Measurements from ENCODE around the gene SETD9.

SETD9 gene

DNA sequence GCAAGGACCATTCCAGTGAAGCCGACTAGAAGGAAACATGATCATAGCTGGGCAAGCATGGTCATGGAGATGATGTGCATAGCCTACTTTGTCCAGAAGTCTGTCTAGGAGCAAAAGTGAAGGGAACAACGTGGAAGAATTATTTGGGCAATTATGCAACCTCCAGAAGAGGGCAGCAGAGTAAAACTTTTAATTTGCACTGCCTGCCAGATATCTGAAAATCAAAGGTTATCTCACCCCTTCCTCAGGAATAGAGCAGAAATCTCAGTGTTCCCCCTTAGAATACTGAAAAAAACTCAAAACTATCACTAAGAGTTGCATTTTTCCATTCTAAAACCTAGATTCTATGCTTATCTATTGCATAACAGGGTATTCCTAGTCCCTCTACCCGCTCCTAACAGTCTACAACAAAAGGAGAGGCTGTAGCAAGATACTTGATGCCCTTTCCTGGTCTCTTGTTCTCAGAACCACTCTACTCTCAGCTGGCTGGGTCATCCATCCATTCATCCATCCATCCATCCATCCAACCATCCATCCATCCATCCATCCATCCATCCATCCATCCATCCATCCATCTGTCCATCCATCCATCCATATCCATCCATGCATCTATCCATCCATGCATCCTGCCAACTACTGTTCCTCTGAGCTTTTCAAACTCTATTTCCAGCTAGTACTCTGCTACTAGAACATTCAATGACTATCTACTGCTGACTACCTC lies 8.4 kb upstream of the SETD9 start:
- no peak overlapping the region for H3K4me3 ChIP-seq (ENCODE audit: low read length)
- no peak overlapping the region for H3K27ac ChIP-seq (ENCODE audit: low read depth, low read length)
- no peaks in the 10 kb centered on the region for H3K9me3 ChIP-seq (ENCODE audit: insufficient read depth, low read depth, low read length)
- WGBS, result 45% methylated on average over 3 of the region's 3 CpGs
- no peak overlapping the region for H3K9ac ChIP-seq (ENCODE audit: low read depth, low read length)
- H3K36me3 ChIP-seq (ENCODE audit: insufficient read depth, low read length), result no peaks in the 10 kb centered on the region
- no peaks in the 10 kb centered on the region for H3K4me1 ChIP-seq (ENCODE audit: insufficient read depth, low read length)
- no peaks in the 10 kb centered on the region for H3K27me3 ChIP-seq (ENCODE audit: insufficient read depth, low read length)

DNA sequence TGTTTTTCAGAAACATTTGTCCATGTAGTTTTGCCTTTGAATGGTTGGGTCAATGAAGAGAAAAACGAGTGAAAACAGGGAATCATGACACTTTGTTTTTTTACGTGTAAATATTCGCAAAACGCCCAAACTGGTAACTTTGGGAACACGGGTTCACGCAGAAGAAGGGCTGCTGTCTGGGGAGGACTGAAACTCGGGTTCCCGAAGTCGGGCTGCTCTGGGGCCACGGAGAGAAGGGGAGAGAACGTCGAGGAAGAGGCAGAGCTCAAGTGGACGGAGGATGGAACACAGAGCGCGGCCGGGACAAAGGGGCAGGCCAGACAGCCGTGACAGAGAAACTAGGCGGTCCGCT lies 478 bp upstream of the SETD9 start:
- WGBS, result 5% methylated on average over 19 of the region's 19 CpGs
- peak overlapping the region; percentile 87 for H3K9ac ChIP-seq (ENCODE audit: low read depth, low read length)

DNA sequence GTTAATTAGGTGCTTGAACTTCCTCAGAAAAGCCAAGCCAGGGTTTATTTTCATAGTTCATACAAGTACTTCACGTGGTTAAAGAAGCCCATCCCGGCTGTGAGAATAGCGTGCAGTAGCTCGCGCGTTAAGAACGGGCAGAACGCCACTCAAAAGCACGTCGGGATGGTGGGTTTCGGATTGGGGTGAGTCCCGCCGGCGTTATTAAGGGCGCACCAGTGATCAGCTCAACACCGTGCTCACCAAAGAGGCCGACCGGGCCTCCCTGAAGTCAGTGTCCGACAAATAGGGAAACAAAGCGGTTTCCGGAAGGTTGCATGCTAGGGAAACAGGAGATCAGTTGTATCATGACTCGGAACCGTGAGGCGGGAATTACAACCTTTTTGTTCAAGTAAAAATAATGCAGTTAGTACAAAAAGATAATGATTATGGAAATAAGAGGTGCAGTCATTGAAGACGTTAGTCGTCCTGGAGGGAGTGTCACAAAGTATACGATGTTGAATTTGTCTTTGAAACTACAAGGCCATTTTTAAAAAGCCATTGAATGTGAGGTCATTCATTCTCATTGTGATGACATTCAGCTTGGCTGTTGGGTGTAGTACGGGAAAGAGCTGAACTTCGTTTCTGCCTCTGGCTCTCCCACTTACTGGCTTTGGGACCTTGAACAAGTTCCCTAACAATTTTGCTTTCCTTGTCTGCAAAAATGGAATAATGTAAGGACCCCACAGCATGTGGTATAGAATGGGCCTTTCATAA lies 992 bp downstream of the SETD9 start:
- H3K9ac ChIP-seq (ENCODE audit: low read depth, low read length), result peak overlapping the region; percentile 98
- peaks cover 4% of the 10 kb centered on the region; the same call in 1 of the 2 replicates for H3K36me3 ChIP-seq (ENCODE audit: insufficient read depth, low read length)
- no peaks in the 10 kb centered on the region for H3K27me3 ChIP-seq (ENCODE audit: insufficient read depth, low read length)
- WGBS, result 18% methylated on average over 29 of the region's 29 CpGs
- H3K4me1 ChIP-seq (ENCODE audit: insufficient read depth, low read length), result peaks cover 17% of the 10 kb centered on the region
- peak overlapping the region; percentile 97 for H3K27ac ChIP-seq (ENCODE audit: low read depth, low read length)
- no peaks in the 10 kb centered on the region for H3K9me3 ChIP-seq (ENCODE audit: insufficient read depth, low read depth, low read length)
- peak overlapping the region; percentile 85 for H3K4me3 ChIP-seq (ENCODE audit: low read length)

More for the DNA sequence above, 478 bp upstream of the SETD9 start:
- H3K36me3 ChIP-seq (ENCODE audit: insufficient read depth, low read length), result no peaks in the 10 kb centered on the region
- peaks cover 17% of the 10 kb centered on the region for H3K4me1 ChIP-seq (ENCODE audit: insufficient read depth, low read length)
- no peaks in the 10 kb centered on the region for H3K9me3 ChIP-seq (ENCODE audit: insufficient read depth, low read depth, low read length)
- H3K4me3 ChIP-seq (ENCODE audit: low read length), result peak overlapping the region; percentile 75
- H3K27me3 ChIP-seq (ENCODE audit: insufficient read depth, low read length), result no peaks in the 10 kb centered on the region
- H3K27ac ChIP-seq (ENCODE audit: low read depth, low read length), result peak overlapping the region; percentile 95

DNA sequence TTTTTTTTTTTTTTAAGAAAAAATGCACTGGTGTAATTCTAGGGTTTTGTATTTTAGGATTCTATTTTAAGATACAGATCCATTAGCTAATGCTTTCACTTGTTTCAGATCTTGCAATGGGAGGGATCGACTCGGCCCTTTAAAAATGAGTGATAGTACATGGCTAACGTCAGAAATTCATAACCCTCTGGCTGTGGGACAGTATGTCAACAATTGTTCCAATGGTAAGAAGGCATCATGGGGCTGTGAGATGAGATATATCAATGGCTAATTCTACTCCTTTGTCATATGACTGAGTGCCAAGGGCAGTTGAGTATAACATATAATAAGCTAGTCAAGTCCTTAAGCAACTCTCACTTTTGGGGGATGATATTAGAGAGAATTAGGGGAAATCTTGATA lies 4.4 kb downstream of the SETD9 start:
- no peak overlapping the region for H3K4me3 ChIP-seq (ENCODE audit: low read length)
- no peaks in the 10 kb centered on the region for H3K9me3 ChIP-seq (ENCODE audit: insufficient read depth, low read depth, low read length)
- WGBS, result 94% methylated on average over 3 of the region's 3 CpGs

DNA sequence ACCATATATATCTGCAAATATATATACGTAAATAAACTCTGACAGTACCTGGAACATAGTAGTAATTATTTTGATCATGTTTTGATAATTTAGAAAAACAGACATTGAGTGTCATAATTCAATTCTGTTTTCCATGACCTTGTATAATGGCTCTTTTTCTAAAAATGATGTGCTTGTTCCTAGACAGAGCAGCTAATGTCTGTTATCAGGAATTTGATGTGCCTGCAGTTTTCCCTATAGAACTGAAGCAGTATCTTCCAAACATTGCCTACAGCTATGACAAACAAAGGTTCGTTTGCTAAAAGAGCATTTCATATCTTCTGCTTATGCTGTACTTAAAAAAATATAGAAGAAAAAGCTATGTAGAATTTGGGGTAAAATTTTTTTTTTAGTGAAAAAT lies 5.3 kb downstream of the SETD9 start:
- Histone ChIP-seq H3K4me1 (ENCODE audit: insufficient read depth, low read length) (peaks cover 11% of the 10 kb centered on the region), H3K9ac (ENCODE audit: low read depth, low read length) (no peak overlapping the region), H3K36me3 (ENCODE audit: insufficient read depth, low read length) (peaks cover 11% of the 10 kb centered on the region), H3K27ac (ENCODE audit: low read depth, low read length) (no peak overlapping the region), H3K27me3 (ENCODE audit: insufficient read depth, low read length) (no peaks in the 10 kb centered on the region), H3K4me3 (ENCODE audit: low read length) (no peak overlapping the region), H3K9me3 (ENCODE audit: insufficient read depth, low read depth, low read length) (no peaks in the 10 kb centered on the region)
- 100% methylated on average over 1 of the region's 2 CpGs for WGBS

More for the DNA sequence above, 4.4 kb downstream of the SETD9 start:
- peaks cover 11% of the 10 kb centered on the region for H3K4me1 ChIP-seq (ENCODE audit: insufficient read depth, low read length)
- H3K27me3 ChIP-seq (ENCODE audit: insufficient read depth, low read length), result no peaks in the 10 kb centered on the region
- peaks cover 7% of the 10 kb centered on the region; the same call in 1 of the 2 replicates for H3K36me3 ChIP-seq (ENCODE audit: insufficient read depth, low read length)
- no peak overlapping the region for H3K9ac ChIP-seq (ENCODE audit: low read depth, low read length)
- H3K27ac ChIP-seq (ENCODE audit: low read depth, low read length), result no peak overlapping the region

DNA sequence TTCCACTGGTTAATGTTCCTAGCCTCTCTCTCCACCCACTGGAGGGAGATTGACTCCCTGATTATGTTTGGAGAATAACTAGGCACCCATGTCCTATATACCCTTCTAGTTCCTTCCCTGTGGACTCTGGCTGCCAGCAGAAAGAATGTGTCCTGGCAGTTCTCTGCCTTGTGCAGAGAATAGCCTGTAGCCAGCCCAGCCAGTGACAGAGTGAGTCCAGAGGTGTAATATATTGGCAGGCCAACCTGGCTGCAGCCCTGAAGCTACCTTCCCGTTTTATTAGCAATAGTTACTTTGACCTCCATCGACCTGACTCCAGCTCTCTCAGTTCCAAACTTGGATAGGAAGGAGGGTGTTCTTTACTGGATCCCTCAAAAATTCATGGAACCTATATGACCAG lies 8.1 kb downstream of the SETD9 start:
- Histone ChIP-seq H3K27me3 (ENCODE audit: insufficient read depth, low read length) (no peaks in the 10 kb centered on the region), H3K9ac (ENCODE audit: low read depth, low read length) (no peak overlapping the region), H3K9me3 (ENCODE audit: insufficient read depth, low read depth, low read length) (no peaks in the 10 kb centered on the region), H3K27ac (ENCODE audit: low read depth, low read length) (no peak overlapping the region), H3K4me1 (ENCODE audit: insufficient read depth, low read length) (no peaks in the 10 kb centered on the region), H3K36me3 (ENCODE audit: insufficient read depth, low read length) (peaks cover 40% of the 10 kb centered on the region), H3K4me3 (ENCODE audit: low read length) (no peak overlapping the region)
- WGBS, result 81% methylated on average over 2 of the region's 2 CpGs

DNA sequence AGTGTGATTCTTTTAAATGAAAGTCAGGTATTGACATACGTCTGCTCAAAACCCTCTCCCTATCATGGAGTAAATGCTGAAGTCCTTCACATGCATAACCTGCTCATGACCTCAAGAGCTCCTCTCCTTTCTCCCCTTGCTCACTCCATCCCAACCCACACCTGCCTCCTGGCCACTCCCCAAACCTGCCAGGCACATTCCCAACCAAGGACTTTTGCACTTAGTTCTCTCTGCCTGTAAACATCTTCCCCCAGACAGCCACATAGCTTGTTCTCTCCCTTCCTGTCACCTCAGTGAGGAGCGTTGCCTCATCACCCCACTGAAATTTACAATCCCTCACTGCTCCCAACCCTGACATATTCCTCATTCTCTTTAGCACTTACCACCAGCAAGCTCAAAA lies 8.7 kb downstream of the SETD9 start:
- H3K27ac ChIP-seq (ENCODE audit: low read depth, low read length), result no peak overlapping the region

DNA sequence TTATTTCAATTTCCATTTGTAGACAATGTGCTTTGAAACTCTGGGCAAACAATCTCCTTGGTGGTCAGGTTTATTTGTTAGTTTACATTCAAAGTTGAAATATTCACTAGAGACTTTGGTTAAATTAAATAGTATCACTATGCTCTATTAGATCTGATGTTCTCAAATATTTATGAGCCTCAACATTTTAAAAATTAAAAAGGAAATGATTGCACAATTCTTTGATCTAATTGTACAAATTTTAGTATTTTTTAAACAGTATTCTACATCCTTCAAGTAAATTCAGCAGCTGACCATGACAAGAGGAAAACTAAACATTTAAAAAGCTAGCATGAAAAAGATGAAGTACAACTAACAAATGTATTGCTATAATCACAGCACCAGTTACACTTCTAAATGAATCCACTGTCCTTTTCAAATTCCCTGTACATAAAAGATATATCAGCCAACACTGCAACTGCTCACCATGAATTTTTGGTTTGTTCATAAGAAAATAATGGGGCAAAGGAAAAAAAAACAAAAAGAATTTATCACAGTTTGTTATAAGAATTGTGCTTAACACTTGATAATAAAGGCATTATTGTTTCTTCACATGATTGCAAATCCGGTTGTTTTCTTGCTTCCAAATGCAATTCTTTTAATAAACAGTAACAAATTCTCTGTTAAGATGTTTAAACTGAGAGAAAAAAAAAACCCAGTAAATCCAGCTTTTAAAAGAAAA lies 10.7 kb downstream of the SETD9 start:
- Histone ChIP-seq H3K27ac (ENCODE audit: low read depth, low read length) (no peak overlapping the region), H3K4me3 (ENCODE audit: low read length) (no peak overlapping the region), H3K9ac (ENCODE audit: low read depth, low read length) (no peak overlapping the region), H3K4me1 (ENCODE audit: insufficient read depth, low read length) (no peaks in the 10 kb centered on the region), H3K9me3 (ENCODE audit: insufficient read depth, low read depth, low read length) (peaks cover 20% of the 10 kb centered on the region), H3K27me3 (ENCODE audit: insufficient read depth, low read length) (no peaks in the 10 kb centered on the region), H3K36me3 (ENCODE audit: insufficient read depth, low read length) (peaks cover 64% of the 10 kb centered on the region)
- no CpG with 5 or more reads among the region's 1 CpG for WGBS

More for the DNA sequence above, 8.7 kb downstream of the SETD9 start:
- no peaks in the 10 kb centered on the region for H3K27me3 ChIP-seq (ENCODE audit: insufficient read depth, low read length)
- WGBS, result 81% methylated on average over 2 of the region's 2 CpGs
- H3K36me3 ChIP-seq (ENCODE audit: insufficient read depth, low read length), result peaks cover 45% of the 10 kb centered on the region
- H3K9ac ChIP-seq (ENCODE audit: low read depth, low read length), result no peak overlapping the region
- peaks cover 2% of the 10 kb centered on the region for H3K9me3 ChIP-seq (ENCODE audit: insufficient read depth, low read depth, low read length)
- H3K4me3 ChIP-seq (ENCODE audit: low read length), result no peak overlapping the region
- H3K4me1 ChIP-seq (ENCODE audit: insufficient read depth, low read length), result no peaks in the 10 kb centered on the region

DNA sequence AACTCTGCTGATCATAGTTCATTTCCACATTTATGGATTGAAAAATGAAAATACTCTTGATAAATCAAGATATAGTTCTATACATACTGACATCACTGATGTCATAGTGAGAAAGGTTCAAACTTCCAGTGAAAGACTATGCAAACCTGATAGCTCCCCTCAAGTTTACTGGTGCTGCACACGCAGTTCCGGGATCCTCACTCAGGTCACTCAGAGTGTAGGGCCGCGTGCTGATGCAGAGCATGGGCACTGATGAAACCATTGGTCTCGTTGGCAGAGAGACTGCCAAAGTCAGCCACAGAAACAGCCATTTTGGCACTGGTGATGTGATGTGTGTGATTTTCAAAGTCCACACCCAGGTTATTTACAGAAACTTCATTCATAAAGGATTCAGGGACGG lies 13.5 kb downstream of the SETD9 start:
- Histone ChIP-seq H3K27me3 (ENCODE audit: insufficient read depth, low read length) (no peaks in the 10 kb centered on the region), H3K36me3 (ENCODE audit: insufficient read depth, low read length) (peaks cover 87% of the 10 kb centered on the region), H3K9me3 (ENCODE audit: insufficient read depth, low read depth, low read length) (peaks cover 39% of the 10 kb centered on the region), H3K27ac (ENCODE audit: low read depth, low read length) (no peak overlapping the region), H3K4me3 (ENCODE audit: low read length) (no peak overlapping the region), H3K9ac (ENCODE audit: low read depth, low read length) (no peak overlapping the region), H3K4me1 (ENCODE audit: insufficient read depth, low read length) (no peaks in the 10 kb centered on the region)
- WGBS, result 97% methylated on average over 6 of the region's 6 CpGs

DNA sequence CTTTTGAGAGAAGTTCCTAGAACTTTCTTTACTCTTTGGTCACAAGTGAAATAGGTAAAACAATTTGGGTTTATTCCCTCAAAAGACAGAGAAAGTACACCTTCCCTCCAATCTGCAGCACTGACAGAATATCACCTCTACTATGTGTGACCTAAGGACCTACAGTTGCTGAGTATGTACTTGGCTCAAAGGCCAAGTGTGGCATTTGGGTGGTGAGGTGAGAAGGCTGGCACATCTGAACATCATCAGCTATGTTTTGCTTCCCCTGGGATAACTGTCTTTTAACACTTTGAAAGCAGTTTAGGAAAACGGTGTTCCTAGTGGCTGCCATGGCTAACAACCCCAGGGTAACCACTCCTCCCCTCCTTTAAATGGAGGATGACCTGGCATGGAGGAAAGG lies 24.9 kb downstream of the SETD9 start:
- Histone ChIP-seq H3K4me1 (ENCODE audit: insufficient read depth, low read length) (no peaks in the 10 kb centered on the region), H3K27ac (ENCODE audit: low read depth, low read length) (no peak overlapping the region), H3K36me3 (ENCODE audit: insufficient read depth, low read length) (peaks cover 100% of the 10 kb centered on the region), H3K9ac (ENCODE audit: low read depth, low read length) (no peak overlapping the region), H3K27me3 (ENCODE audit: insufficient read depth, low read length) (no peaks in the 10 kb centered on the region), H3K4me3 (ENCODE audit: low read length) (no peak overlapping the region), H3K9me3 (ENCODE audit: insufficient read depth, low read depth, low read length) (no peaks in the 10 kb centered on the region)
- 100% methylated on average over 1 of the region's 1 CpG for WGBS

DNA sequence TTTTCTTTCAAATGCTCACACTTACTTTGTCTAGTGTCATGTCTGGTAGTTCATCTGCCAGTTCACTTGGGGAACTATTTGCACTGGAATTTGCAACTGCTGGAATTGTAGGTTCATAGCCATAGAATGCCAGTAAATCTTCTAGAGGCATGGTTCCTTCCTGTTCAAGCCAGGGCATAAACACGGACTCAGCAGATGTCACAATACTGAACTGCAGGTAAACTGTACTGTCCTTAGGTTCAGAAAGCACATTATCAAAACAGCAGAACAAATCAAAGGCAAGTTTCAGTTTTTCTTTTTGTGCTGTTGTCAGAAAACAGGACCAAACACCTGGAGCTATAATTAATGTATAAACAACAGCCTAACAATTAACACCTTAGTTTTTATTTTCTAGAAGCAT lies 29.5 kb downstream of the SETD9 start:
- Histone ChIP-seq H3K27me3 (ENCODE audit: insufficient read depth, low read length) (no peaks in the 10 kb centered on the region), H3K9ac (ENCODE audit: low read depth, low read length) (no peak overlapping the region), H3K36me3 (ENCODE audit: insufficient read depth, low read length) (peaks cover 98% of the 10 kb centered on the region), H3K27ac (ENCODE audit: low read depth, low read length) (no peak overlapping the region), H3K4me3 (ENCODE audit: low read length) (no peak overlapping the region), H3K9me3 (ENCODE audit: insufficient read depth, low read depth, low read length) (no peaks in the 10 kb centered on the region), H3K4me1 (ENCODE audit: insufficient read depth, low read length) (no peaks in the 10 kb centered on the region)
- WGBS, result 98% methylated on average over 1 of the region's 1 CpG
